ENCODE results near the gene SMCO4.
"Not testable (repeated sequence)": the region's sequence is repeated elsewhere in the genome, so short reads cannot be mapped to it uniquely, and the experiment has no call there.

Gene SMCO4

GRCh38 chr11:93540337-93540736 lies 2.9 kb downstream of the SMCO4 start:
- TF ChIP-seq CTCF (IDR thresholded peaks at IDR 0.05; ENCODE audit: extremely low read depth, insufficient read depth, missing control alignments) = no peak
- in situ Hi-C loops (cut with MboI; ENCODE audit: low pct_unique_long_range_greater_than_20kb, low sequenced_read_pairs, unreplicated experiment) = loop anchor here (10.0 kb wide), 1 partner anchor 306 kb away; no protein-coding TSS in a partner anchor
- DNase-seq (ENCODE audit: low spot score) = no peak

- no peak for DNase-seq (ENCODE audit: low spot score)
- no peak for TF ChIP-seq CTCF (IDR thresholded peaks at IDR 0.05; ENCODE audit: extremely low read depth, insufficient read depth, missing control alignments)
- in situ Hi-C loops (cut with MboI; ENCODE audit: low pct_unique_long_range_greater_than_20kb, low sequenced_read_pairs, unreplicated experiment) = no loop called here
These were observed 5.4 kb downstream of the SMCO4 start for GRCh38 chr11:93537767-93538261.

GRCh38 chr11:93537049-93537448 lies 6.1 kb downstream of the SMCO4 start:
- no peak for TF ChIP-seq CTCF (IDR thresholded peaks at IDR 0.05; ENCODE audit: extremely low read depth, insufficient read depth, missing control alignments)
- in situ Hi-C loops (cut with MboI; ENCODE audit: low pct_unique_long_range_greater_than_20kb, low sequenced_read_pairs, unreplicated experiment) = no loop called here
- DNase-seq (ENCODE audit: low spot score) = no peak

- in situ Hi-C loops (cut with MboI; ENCODE audit: low pct_unique_long_range_greater_than_20kb, low sequenced_read_pairs, unreplicated experiment) = no loop called here
- no peak for TF ChIP-seq CTCF (IDR thresholded peaks at IDR 0.05; ENCODE audit: extremely low read depth, insufficient read depth, missing control alignments)
- DNase-seq (ENCODE audit: low spot score) = no peak
These were observed 6.9 kb downstream of the SMCO4 start for GRCh38 chr11:93536101-93536861.

DNA sequence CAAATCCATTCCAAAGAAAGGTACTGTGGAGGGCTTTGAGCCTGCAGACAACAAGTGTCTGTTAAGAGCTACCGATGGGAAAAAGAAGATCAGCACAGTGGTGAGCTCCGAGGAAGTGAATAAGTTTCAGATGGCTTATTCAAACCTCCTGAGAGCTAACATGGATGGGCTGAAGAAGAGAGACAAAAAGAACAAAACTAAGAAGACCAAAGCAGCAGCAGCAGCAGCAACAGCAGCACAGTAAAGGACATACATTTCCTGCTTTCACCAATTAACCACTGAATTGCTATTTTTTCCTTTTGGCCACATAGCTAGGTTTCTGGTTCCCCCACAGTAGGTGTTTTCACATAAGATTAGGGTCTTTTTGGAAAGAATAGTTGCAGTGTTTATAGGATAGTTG lies 7.6 kb downstream of the SMCO4 start:
- in situ Hi-C loops (cut with MboI; ENCODE audit: low pct_unique_long_range_greater_than_20kb, low sequenced_read_pairs, unreplicated experiment); DNase-seq (ENCODE audit: low spot score): not testable (repeated sequence)

GRCh38 chr11:93532806-93533205 lies 10.4 kb downstream of the SMCO4 start:
- TF ChIP-seq CTCF (IDR thresholded peaks at IDR 0.05; ENCODE audit: extremely low read depth, insufficient read depth, missing control alignments) = no peak
- in situ Hi-C loops (cut with MboI; ENCODE audit: low pct_unique_long_range_greater_than_20kb, low sequenced_read_pairs, unreplicated experiment) = no loop called here
- no peak for DNase-seq (ENCODE audit: low spot score)

- TF ChIP-seq CTCF (IDR thresholded peaks at IDR 0.05; ENCODE audit: extremely low read depth, insufficient read depth, missing control alignments) = no peak
- in situ Hi-C loops (cut with MboI; ENCODE audit: low pct_unique_long_range_greater_than_20kb, low sequenced_read_pairs, unreplicated experiment) = no loop called here
- DNase-seq (ENCODE audit: low spot score) = no peak
These were observed 10.9 kb downstream of the SMCO4 start for GRCh38 chr11:93532281-93532789.
